H1 (cell line): ENCODE results near the gene STK32A. TPM values are rescaled to one million over a fixed set of nuclear protein-coding genes. Genes with fewer than 3 reads are reported as not detected.

Source experiments
- CREB1 ChIP-seq: IDR thresholded peaks from 2 replicates; pipeline ENCODE4 v1.6.1; 2012; ENCODE audit warnings: inconsistent platforms
- CTBP2 ChIP-seq: IDR thresholded peaks from 2 replicates; pipeline ENCODE4 v1.7.0; 2011; ENCODE audit warnings: borderline replicate concordance, mild to moderate bottlenecking, moderate library complexity, mixed read lengths, low read length; ENCODE audit not compliant: insufficient read depth, insufficient read length
- JUND ChIP-seq: IDR thresholded peaks from 2 replicates; pipeline ENCODE4 v1.6.1; 2011; ENCODE audit warnings: mild to moderate bottlenecking, improper control_type of control experiment, low read length
- RAD21 ChIP-seq, 2 experiments: IDR thresholded peaks in 1 of 2; conservative IDR thresholded peaks in 1 of 2; 2 replicates each; pipeline ENCODE4 v1.6.1; 2011; ENCODE audit warnings: low read depth in 2 of 2, low read length in 2 of 2, improper control_type of control experiment in 1 of 2, inconsistent platforms in 1 of 2, mild to moderate bottlenecking in 1 of 2, moderate library complexity in 1 of 2
- SIN3A ChIP-seq, 2 experiments: IDR thresholded peaks in 1 of 2; conservative IDR thresholded peaks in 1 of 2; 2 replicates each; pipeline ENCODE4 v1.6.1; 2011 to 2012; ENCODE audit warnings: low read length in 2 of 2, improper control_type of control experiment in 1 of 2, low read depth in 1 of 2, mild to moderate bottlenecking in 1 of 2
- SP4 ChIP-seq: IDR thresholded peaks from 2 replicates; pipeline ENCODE4 v1.6.1; 2012; ENCODE audit warnings: low read length, inconsistent platforms
- SRF ChIP-seq: IDR thresholded peaks from 2 replicates; pipeline ENCODE4 v1.6.1; 2011; ENCODE audit warnings: mild to moderate bottlenecking, low read depth, low read length, moderate library complexity
- polyA plus RNA-seq, 7 experiments: library from polyadenylated mRNA; depleted of rRNA in 3 of 7; stranded (reverse) in 5 of 7; unstranded in 2 of 7; fragments of >200 nt in 5 of 7; fragments of 200-250 nt in 2 of 7; gene quantifications; 1 replicate in 5 of 7; 2 replicates in 1 of 7; 4 replicates in 1 of 7; pipeline versions ENCODE4 v1.2.1 to v1.2.3, GENCODE V29; 2011 to 2013; ENCODE audit warnings: missing spikeins in 2 of 7, mixed read lengths in 2 of 7
- total RNA-seq: library from RNA; stranded (reverse); fragmentation: NEBNext Ultra II Directional; extraction: Animal tissue kit (Norgen Biotek cat#: 25700); gene quantifications from 2 replicates; pipeline ENCODE4 v1.2.1, GENCODE V29; 2021
- TF ChIP-seq, protein P1 (sequence below): fragments of 300-600 bp; sonication (generic); IDR thresholded peaks from 2 replicates; pipeline ENCODE4 v1.7.1; 2012; ENCODE audit warnings: low read length, moderate library complexity, mild to moderate bottlenecking, inconsistent platforms; ENCODE audit not compliant: insufficient replicate concordance
- TF ChIP-seq, protein P2 (sequence below): IDR thresholded peaks from 2 replicates; pipeline ENCODE4 v1.6.1; 2012; ENCODE audit warnings: inconsistent platforms

The STK32A gene
- total and polyA plus RNA-seq, 2 of the 8 experiments (the other 6 are each of a cell fraction or from before 2014, with no cell fraction given), result 1.3 to 2.5 TPM

DNA sequence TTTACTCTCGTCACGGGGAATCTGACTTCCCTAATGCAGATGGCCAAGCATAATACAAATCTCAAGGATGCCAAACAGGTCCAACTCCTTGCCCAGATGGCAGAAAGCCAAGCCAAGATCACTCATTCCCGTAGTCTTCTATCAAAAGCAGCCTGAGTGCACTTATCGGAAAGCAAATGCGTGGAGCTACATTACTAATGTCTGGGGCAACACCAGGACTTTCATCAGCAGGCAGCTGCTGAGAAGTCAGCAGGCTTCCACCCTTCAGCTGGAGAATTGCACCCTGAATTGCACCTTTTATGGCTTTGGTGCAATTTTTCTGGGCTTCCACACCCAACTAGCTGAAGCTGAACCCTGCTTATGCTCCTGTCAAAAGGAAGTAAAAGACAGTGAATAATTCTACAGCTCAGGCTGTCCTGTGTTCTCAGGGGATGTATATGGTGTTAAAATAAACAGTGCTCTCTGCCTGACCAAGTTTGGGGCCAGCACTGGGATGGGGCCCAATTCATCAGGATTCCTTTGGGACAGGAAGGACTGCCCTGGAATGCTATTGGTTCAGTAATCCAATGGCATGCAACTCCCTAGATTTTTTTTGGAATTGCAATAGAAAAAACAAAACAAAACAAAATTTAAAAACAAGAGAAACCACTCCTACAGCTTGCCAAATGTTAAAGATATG lies 182.4 kb downstream of the STK32A start (continued):
- TF ChIP-seq, protein P1, sequence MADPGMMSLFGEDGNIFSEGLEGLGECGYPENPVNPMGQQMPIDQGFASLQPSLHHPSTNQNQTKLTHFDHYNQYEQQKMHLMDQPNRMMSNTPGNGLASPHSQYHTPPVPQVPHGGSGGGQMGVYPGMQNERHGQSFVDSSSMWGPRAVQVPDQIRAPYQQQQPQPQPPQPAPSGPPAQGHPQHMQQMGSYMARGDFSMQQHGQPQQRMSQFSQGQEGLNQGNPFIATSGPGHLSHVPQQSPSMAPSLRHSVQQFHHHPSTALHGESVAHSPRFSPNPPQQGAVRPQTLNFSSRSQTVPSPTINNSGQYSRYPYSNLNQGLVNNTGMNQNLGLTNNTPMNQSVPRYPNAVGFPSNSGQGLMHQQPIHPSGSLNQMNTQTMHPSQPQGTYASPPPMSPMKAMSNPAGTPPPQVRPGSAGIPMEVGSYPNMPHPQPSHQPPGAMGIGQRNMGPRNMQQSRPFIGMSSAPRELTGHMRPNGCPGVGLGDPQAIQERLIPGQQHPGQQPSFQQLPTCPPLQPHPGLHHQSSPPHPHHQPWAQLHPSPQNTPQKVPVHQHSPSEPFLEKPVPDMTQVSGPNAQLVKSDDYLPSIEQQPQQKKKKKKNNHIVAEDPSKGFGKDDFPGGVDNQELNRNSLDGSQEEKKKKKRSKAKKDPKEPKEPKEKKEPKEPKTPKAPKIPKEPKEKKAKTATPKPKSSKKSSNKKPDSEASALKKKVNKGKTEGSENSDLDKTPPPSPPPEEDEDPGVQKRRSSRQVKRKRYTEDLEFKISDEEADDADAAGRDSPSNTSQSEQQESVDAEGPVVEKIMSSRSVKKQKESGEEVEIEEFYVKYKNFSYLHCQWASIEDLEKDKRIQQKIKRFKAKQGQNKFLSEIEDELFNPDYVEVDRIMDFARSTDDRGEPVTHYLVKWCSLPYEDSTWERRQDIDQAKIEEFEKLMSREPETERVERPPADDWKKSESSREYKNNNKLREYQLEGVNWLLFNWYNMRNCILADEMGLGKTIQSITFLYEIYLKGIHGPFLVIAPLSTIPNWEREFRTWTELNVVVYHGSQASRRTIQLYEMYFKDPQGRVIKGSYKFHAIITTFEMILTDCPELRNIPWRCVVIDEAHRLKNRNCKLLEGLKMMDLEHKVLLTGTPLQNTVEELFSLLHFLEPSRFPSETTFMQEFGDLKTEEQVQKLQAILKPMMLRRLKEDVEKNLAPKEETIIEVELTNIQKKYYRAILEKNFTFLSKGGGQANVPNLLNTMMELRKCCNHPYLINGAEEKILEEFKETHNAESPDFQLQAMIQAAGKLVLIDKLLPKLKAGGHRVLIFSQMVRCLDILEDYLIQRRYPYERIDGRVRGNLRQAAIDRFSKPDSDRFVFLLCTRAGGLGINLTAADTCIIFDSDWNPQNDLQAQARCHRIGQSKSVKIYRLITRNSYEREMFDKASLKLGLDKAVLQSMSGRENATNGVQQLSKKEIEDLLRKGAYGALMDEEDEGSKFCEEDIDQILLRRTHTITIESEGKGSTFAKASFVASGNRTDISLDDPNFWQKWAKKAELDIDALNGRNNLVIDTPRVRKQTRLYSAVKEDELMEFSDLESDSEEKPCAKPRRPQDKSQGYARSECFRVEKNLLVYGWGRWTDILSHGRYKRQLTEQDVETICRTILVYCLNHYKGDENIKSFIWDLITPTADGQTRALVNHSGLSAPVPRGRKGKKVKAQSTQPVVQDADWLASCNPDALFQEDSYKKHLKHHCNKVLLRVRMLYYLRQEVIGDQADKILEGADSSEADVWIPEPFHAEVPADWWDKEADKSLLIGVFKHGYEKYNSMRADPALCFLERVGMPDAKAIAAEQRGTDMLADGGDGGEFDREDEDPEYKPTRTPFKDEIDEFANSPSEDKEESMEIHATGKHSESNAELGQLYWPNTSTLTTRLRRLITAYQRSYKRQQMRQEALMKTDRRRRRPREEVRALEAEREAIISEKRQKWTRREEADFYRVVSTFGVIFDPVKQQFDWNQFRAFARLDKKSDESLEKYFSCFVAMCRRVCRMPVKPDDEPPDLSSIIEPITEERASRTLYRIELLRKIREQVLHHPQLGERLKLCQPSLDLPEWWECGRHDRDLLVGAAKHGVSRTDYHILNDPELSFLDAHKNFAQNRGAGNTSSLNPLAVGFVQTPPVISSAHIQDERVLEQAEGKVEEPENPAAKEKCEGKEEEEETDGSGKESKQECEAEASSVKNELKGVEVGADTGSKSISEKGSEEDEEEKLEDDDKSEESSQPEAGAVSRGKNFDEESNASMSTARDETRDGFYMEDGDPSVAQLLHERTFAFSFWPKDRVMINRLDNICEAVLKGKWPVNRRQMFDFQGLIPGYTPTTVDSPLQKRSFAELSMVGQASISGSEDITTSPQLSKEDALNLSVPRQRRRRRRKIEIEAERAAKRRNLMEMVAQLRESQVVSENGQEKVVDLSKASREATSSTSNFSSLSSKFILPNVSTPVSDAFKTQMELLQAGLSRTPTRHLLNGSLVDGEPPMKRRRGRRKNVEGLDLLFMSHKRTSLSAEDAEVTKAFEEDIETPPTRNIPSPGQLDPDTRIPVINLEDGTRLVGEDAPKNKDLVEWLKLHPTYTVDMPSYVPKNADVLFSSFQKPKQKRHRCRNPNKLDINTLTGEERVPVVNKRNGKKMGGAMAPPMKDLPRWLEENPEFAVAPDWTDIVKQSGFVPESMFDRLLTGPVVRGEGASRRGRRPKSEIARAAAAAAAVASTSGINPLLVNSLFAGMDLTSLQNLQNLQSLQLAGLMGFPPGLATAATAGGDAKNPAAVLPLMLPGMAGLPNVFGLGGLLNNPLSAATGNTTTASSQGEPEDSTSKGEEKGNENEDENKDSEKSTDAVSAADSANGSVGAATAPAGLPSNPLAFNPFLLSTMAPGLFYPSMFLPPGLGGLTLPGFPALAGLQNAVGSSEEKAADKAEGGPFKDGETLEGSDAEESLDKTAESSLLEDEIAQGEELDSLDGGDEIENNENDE, result no peak
- TF ChIP-seq CREB1 (no peak), JUND (no peak), RAD21 (IDR thresholded peaks at IDR 0.05 in 1 of 2, conservative IDR thresholded peaks at IDR 0.05 in 1 of 2; ENCODE audit: low read depth in 2 of 2, low read length in 2 of 2) (no peak), CTBP2 (no peak), SIN3A (conservative IDR thresholded peaks at IDR 0.05 in 1 of 2, IDR thresholded peaks at IDR 0.05 in 1 of 2; ENCODE audit: low read depth in 1 of 2, low read length in 2 of 2) (no peak), SP4 (no peak), SRF (no peak)
- TF ChIP-seq, protein P2, sequence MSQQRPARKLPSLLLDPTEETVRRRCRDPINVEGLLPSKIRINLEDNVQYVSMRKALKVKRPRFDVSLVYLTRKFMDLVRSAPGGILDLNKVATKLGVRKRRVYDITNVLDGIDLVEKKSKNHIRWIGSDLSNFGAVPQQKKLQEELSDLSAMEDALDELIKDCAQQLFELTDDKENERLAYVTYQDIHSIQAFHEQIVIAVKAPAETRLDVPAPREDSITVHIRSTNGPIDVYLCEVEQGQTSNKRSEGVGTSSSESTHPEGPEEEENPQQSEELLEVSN, result no peak
